Motor neuron (in vitro differentiated cells): ENCODE results near the gene ADPRHL1. TPM values are rescaled to one million over a fixed set of nuclear protein-coding genes. Genes with fewer than 3 reads are reported as not detected.
A peak's percentile ranks its signal among the peaks of the same experiment; 100 is the strongest.

Source experiments
- ATAC-seq, 8 experiments: fragments of 200-7000 bp; cut with Tn5 transposase; replicated peaks in 6 of 8; 2 replicates each; pipeline ENCODE4 v1.8.0; 2021; ENCODE audit warnings: mild to moderate bottlenecking in 8 of 8, moderate library complexity in 8 of 8
- H3K27ac ChIP-seq, 2 donors: fragments of 250-450 bp; sonication (Bioruptor Pico); 2 replicates each; pipeline ENCODE4 v1.9.0; 2021; ENCODE audit warnings: antibody characterized with exemption in 2 of 2, mild to moderate bottlenecking in 2 of 2, moderate library complexity in 1 of 2
- H3K4me1 ChIP-seq, 2 donors: fragments of 250-450 bp; sonication (Bioruptor Pico); replicated peaks in 1 of 2; 2 replicates each; pipeline ENCODE4 v1.6.1; 2021; ENCODE audit warnings: antibody characterized with exemption in 2 of 2, mild to moderate bottlenecking in 2 of 2, moderate library complexity in 1 of 2
- H3K4me3 ChIP-seq, 5 donors: fragments of 250-450 bp; sonication (Bioruptor Pico); 2 replicates each; pipeline ENCODE4 v1.9.0; 2021; ENCODE audit warnings: antibody characterized with exemption in 5 of 5, mild to moderate bottlenecking in 5 of 5, moderate library complexity in 4 of 5
- WGBS, 10 experiments: fragments of 450-650 bp; shearing (Covaris generic); methylation state at CpG; one replicate each; pipeline ENCODE4 v1.0.0; 2022; 5-methylcytosine and 5-hydroxymethylcytosine counted together
- in situ Hi-C, 9 experiments: fragments of 400-800 bp; cut with MboI; loops; one replicate each; pipeline ENCODE4 v1.15.0; 2021; ENCODE audit warnings: low sequenced_read_pairs in 9 of 9, low pct_unique_long_range_greater_than_20kb in 2 of 9; ENCODE audit not compliant: unreplicated experiment in 9 of 9
- total RNA-seq, 8 experiments: library from RNA; unstranded; fragments of 300-600 nt; gene quantifications; 2 replicates each; pipeline versions ENCODE4 v1.2.3 to v1.2.4, GENCODE V29; 2022

ADPRHL1 gene
- total RNA-seq, 8 experiments from 2014 or later: 0.65 to 25.6 (median 2.1) TPM

DNA sequence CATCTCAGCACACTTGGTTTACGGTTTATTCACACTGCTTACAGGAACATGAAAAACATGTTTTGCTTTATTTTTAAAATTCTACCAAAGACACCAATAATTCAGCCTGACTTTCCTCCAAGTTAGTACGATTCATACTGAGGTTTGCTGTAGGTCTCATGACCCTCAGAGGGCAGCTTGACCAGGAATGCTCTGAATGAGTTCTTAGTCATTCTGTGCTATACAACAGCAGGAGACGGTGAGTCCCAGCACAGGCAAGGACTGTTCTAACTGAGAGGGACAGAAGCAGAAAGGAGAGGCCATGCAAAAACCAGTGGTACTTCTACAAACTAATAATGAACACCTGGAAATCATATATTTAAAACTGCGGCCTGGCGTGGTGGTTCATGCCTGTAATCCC is 95.8 kb downstream of the ADPRHL1 start:
- 50 to 100% (median 78%) methylated on average over 1 to 4 of the region's 5 CpGs for WGBS, 10 experiments
- no peak for ATAC-seq
- Histone ChIP-seq H3K4me3 (no peak overlapping the region), H3K4me1 (no peaks in the 10 kb centered on the region), H3K27ac (no peak overlapping the region)
- in situ Hi-C loops: no loop called here

DNA sequence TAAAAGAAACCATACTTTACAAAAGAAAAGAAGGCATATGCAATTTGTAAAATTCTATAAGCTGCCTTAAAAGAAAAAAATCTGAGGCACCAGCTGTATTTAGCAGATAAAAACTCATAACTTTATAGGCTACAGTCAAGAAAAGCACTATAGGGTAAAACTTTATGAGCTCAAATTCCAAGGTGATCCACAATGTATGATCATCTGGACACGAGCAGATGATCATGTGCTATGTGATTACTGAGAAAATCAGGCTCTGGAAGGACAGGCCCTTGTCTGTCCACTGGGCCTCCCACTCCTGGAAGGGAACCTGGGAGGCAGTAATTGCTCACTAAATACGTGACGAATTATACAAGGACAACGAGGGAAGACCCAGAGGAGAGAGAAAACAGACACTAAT is 96.7 kb downstream of the ADPRHL1 start:
- in situ Hi-C loops: no loop called here
- Histone ChIP-seq H3K4me1 (no peaks in the 10 kb centered on the region), H3K27ac (no peak overlapping the region), H3K4me3 (no peak overlapping the region)
- ATAC-seq: no peak
- 40 to 100% (median 67%) methylated on average over 1 to 4 of the region's 4 CpGs; no CpG with 5 or more reads in 3 of the 10 experiments for WGBS, 10 experiments

DNA sequence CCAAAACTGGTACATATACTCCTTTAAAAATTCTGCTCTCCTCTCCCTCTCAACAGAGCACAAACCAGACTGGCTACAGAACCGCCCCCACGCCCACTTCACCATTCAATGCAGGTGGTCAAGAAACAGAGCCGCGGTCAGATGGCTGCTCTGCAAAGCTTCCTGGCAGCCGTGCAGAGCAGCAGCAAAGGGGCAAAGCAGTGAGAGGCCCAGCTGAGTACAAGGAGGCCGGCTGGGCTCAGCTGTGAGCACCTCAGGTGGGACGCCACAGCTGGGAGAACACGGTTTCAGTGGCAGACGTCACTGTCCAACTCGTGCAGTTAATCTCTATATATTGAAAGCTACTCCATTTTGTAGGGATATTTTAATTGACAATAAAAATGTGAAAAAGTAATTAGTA is 97.7 kb downstream of the ADPRHL1 start:
- peak in 2 of 8 experiments; percentile 32 to 57 for ATAC-seq
- in situ Hi-C loops: no loop called here
- Histone ChIP-seq H3K4me3 (no peak overlapping the region), H3K4me1 (no peaks in the 10 kb centered on the region), H3K27ac (no peak overlapping the region)
- 63 to 90% (median 77%) methylated on average over 1 to 8 of the region's 10 CpGs; no CpG with 5 or more reads in 2 of the 10 experiments for whole genome bisulfite sequencing, 10 experiments

DNA sequence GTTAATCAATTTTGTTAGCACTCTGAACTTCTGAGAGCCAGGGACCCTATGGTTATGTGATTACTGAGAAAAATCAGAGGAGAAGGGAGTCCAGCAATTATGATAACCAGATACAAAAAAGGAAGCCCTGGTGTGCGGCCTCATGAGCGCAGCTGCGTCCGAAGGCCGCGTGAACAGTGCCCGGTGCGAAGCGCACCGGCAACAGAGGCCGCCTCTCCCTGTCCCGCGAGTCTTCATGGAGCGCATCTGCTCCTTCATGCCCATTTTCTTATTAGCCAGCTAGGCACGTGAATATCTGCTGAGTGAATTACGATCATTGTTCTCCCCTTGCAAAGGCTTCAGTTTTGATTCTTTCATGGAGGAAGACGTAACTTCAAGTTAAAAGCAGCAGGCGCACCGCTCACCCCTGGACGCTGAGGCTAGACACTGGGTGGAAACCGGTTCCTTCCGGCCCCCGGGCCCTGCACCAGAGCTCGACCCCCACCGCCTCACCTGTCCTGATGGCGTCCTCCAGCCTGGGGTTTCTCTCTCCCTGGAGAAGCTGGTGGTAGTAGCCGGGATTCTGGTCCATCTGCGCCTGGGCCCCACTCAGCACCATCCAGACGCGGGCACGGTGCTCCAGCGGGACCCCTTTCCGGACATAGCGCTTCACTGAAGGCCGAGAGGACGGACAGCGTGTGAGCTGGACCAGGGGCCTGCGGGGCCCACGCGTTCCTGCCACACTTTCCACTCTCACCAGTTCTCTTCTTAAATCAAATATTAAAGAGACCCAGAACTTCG is 98.3 kb downstream of the ADPRHL1 start:
- ATAC-seq: peak in 1 of 8 experiments; percentile 14
- 80 to 97% (median 94%) methylated on average over 1 to 19 of the region's 41 CpGs; no CpG with 5 or more reads in 2 of the 10 experiments for WGBS, 10 experiments
- Histone ChIP-seq H3K4me3 (no peak overlapping the region), H3K27ac (no peak overlapping the region), H3K4me1 (no peaks in the 10 kb centered on the region)
- in situ Hi-C loops: no loop called here

GRCh38 chr13:113353254-113353653 is 100.0 kb downstream of the ADPRHL1 start:
- in situ Hi-C loops: no loop called here
- Histone ChIP-seq H3K4me3 (no peak overlapping the region), H3K4me1 (no peaks in the 10 kb centered on the region), H3K27ac (no peak overlapping the region)
- no peak for ATAC-seq
- 83 to 100% (median 89%) methylated on average over 1 to 6 of the region's 12 CpGs; no CpG with 5 or more reads in 6 of the 10 experiments for WGBS, 10 experiments

DNA sequence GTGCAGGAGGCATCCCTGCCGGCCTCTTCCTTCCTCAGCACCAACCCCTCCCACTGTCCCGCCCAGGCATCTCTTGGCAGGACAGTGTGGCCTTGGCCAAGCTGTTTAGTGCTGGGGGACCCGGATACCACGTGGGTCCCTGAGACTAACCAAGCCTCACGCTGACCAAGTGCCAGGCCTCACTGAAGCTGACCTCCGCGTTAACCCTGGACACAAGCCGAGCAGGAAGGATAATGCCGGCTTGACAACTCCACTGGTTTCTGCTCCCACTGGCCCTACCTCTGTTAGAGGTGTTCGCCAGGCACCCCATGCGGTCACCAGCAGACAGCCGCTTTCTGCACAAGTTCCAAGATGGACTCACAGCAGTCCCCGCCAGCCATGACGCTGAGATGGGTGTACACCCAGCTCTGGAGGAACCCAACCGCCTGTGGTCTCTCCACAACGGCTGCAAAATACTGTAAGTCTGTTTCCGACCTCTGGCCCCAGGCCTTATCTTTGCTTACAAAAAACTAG is 101.7 kb downstream of the ADPRHL1 start:
- 80 to 100% (median 90%) methylated on average over 1 to 7 of the region's 17 CpGs; no CpG with 5 or more reads in 3 of the 10 experiments for WGBS, 10 experiments
- Histone ChIP-seq H3K4me3 (no peak overlapping the region), H3K27ac (no peak overlapping the region), H3K4me1 (no peaks in the 10 kb centered on the region)
- no peak for ATAC-seq
- in situ Hi-C loops: no loop called here

DNA sequence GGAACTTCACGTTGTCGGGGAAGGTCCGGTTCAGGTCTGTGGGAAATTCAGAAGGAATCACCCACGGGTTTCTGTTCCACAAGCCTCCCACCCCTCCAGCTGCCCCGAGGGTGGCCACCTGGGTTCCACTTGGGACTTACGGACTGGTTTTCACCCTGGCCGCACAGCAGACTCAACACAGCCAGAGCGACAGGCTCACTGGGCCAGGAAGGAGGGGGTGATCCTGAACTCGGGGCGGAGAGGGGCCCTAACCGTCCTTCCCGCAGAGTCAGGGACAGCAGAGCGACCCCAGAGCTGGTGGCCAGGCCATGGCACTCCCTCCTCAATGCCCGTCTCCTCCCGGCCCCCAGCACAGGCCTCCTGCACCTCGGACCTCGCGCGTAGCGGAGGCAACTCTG is 102.4 kb downstream of the ADPRHL1 start:
- in situ Hi-C loops: no loop called here
- 83 to 100% (median 97%) methylated on average over 2 to 6 of the region's 20 CpGs; no CpG with 5 or more reads in 5 of the 10 experiments for WGBS, 10 experiments
- H3K27ac ChIP-seq: no peak overlapping the region
- ATAC-seq: no peak
- no peak overlapping the region for H3K4me3 ChIP-seq
- no peaks in the 10 kb centered on the region for H3K4me1 ChIP-seq

DNA sequence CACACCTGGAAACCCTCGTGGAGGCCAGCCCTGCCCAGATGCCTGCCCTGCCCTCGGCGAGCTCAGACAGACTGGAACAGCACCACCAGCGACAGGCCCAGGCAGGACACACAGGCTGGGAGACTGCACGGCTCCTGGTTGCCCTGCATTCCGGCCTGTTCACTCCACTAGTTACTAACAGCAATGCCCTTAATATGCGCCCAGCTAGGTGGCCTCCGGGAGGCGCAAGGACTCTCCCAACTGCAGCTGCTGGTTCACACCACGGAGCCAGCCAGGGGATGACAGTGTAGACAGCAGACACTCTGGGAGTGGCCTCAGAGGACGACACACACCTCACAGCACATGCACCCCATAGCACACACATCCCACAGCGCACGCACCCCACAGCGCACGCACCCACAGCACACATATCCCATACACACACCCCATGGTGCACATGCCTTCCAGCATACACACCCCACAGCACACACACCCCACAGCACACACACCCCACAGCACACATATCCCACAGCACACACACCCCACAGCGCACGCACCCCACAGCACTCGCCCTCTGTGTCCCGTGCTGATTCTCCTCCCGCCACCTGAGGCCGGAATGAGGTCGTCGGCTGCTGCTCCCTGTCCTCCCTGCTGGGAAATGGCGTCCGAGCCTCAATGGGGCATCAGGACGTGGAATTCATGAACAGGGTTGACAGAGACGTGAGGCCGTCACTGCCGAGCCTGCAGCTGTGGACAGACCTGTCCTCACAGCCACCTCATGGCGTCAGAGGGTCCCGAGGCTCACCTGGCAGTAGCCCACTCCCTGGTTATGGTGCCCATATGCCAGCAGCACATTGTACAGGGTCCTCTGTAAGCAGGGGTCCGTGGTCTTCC is 103.0 kb downstream of the ADPRHL1 start:
- no peak overlapping the region for H3K27ac ChIP-seq
- peak in 7 of 8 experiments; percentile 15 to 76 (median 35) for ATAC-seq
- H3K4me3 ChIP-seq: no peak overlapping the region
- 50 to 85% (median 83%) methylated on average over 4 to 11 of the region's 32 CpGs; no CpG with 5 or more reads in 7 of the 10 experiments for WGBS, 10 experiments
- in situ Hi-C loops: no loop called here
- H3K4me1 ChIP-seq: no peaks in the 10 kb centered on the region

Other genes starting within 250 kb of the ADPRHL1 start
- gene PCID2, start 244.8 kb downstream of the ADPRHL1 start, total RNA-seq: 10 to 100 TPM; 24.8 to 89.9 (median 36.3) TPM
- gene CUL4A, start 243.9 kb downstream of the ADPRHL1 start, total RNA-seq: 100 to 1,000 TPM in 2 of 8 experiments, 10 to 100 TPM in 6; 17.5 to 114 (median 39.1) TPM
- gene LAMP1, start 156.2 kb downstream of the ADPRHL1 start, total RNA-seq: 100 to 1,000 TPM in 3 of 8 experiments, 10 to 100 TPM in 5; 41.5 to 367 (median 70.1) TPM
- 1 to 10 TPM; 1.1 to 7.7 (median 2.0) TPM for gene GRTP1, start 89.4 kb downstream of the ADPRHL1 start, total RNA-seq
- 10 to 100 TPM; 13.7 to 48.1 (median 21.6) TPM for gene DCUN1D2, start 37.2 kb upstream of the ADPRHL1 start, total RNA-seq
- 10 to 100 TPM; 17.9 to 98.9 (median 39.5) TPM for gene TFDP1, start 131.3 kb upstream of the ADPRHL1 start, total RNA-seq
- gene ATP4B, start 204.7 kb upstream of the ADPRHL1 start, total RNA-seq: under 1 TPM in 5 of 8 experiments, not detected in 3; 0.14 to 0.49 (median 0.21) TPM
- 1 to 10 TPM in 1 of 8 experiments, under 1 TPM in 6, not detected in 1; under 0.01 to 1.1 (median 0.38) TPM for gene GRK1, start 213.7 kb upstream of the ADPRHL1 start, total RNA-seq